DOHH2 (cell line): ENCODE results near the gene PEAK1.

Experiments
- H3F3A ChIP-seq: fragments of 200-600 bp; sonication (generic), shearing (Covaris generic); 2 replicates; pipeline ENCODE4 v1.6.0; 2016; ENCODE audit warnings: antibody characterized with exemption, mild to moderate bottlenecking; ENCODE audit not compliant: control insufficient read depth, insufficient read depth
- H3K27ac ChIP-seq: fragments of 200-600 bp; sonication (generic); 2 replicates; pipeline ENCODE4 v1.5.1; 2014; ENCODE audit warnings: low read depth, mild to moderate bottlenecking, low read length, moderate library complexity
- H3K27me3 ChIP-seq: fragments of 200-600 bp; sonication (generic); 2 replicates; pipeline ENCODE4 v1.6.1; 2014; ENCODE audit warnings: mild to moderate bottlenecking, low read length, mixed read lengths; ENCODE audit not compliant: control insufficient read depth
- H3K36me3 ChIP-seq: fragments of 200-600 bp; sonication (generic); 2 replicates; pipeline ENCODE4 v1.6.1; 2014; ENCODE audit warnings: mild to moderate bottlenecking, low read length, moderate library complexity, mixed read lengths; ENCODE audit not compliant: control insufficient read depth
- H3K4me1 ChIP-seq: fragments of 200-600 bp; sonication (generic); 2 replicates; pipeline ENCODE4 v1.6.1; 2014; ENCODE audit warnings: mild to moderate bottlenecking, low read length, mixed read lengths; ENCODE audit not compliant: control insufficient read depth
- H3K4me2 ChIP-seq: fragments of 200-600 bp; sonication (generic); 2 replicates; pipeline ENCODE4 v1.6.0; 2014; ENCODE audit warnings: mild to moderate bottlenecking, low read length, moderate library complexity
- H3K4me3 ChIP-seq: fragments of 200-600 bp; sonication (generic); 2 replicates; pipeline ENCODE4 v1.5.1; 2014; ENCODE audit warnings: mild to moderate bottlenecking, low read length, mixed read lengths
- H3K79me2 ChIP-seq: fragments of 200-600 bp; sonication (generic); 2 replicates; pipeline ENCODE4 v1.6.1; 2014; ENCODE audit warnings: mild to moderate bottlenecking, low read length, mixed read lengths; ENCODE audit not compliant: control insufficient read depth
- H3K9me2 ChIP-seq: fragments of 200-600 bp; sonication (generic); replicated peaks from 2 replicates; pipeline ENCODE4 v1.6.1; 2014; ENCODE audit warnings: mild to moderate bottlenecking, low read length, mixed read lengths; ENCODE audit not compliant: control insufficient read depth
- H3K9me3 ChIP-seq: fragments of 200-600 bp; sonication (generic); 2 replicates; pipeline ENCODE4 v1.6.1; 2014; ENCODE audit warnings: antibody characterized with exemption, low read length, mixed read lengths; ENCODE audit not compliant: control insufficient read depth, insufficient read depth
- H4K20me1 ChIP-seq: fragments of 200-600 bp; sonication (generic); 2 replicates; pipeline ENCODE4 v1.6.0; 2014; ENCODE audit warnings: low read depth, mild to moderate bottlenecking, antibody characterized with exemption, low read length, moderate library complexity; ENCODE audit not compliant: control insufficient read depth, insufficient read depth
- CTCF ChIP-seq: fragments of 200-600 bp; sonication (generic); IDR thresholded peaks from one replicate; pipeline ENCODE4 v1.5.1; 2014; ENCODE audit warnings: antibody characterized with exemption, mild to moderate bottlenecking, low read depth, low read length; ENCODE audit not compliant: poor library complexity, severe bottlenecking
- EZH2phosphoT487 ChIP-seq: fragments of 200-600 bp; sonication (generic); IDR thresholded peaks from 2 replicates; pipeline ENCODE4 v1.6.1; 2017; ENCODE audit warnings: borderline replicate concordance, mild to moderate bottlenecking, antibody characterized with exemption, low read length, moderate library complexity, mixed read lengths

PEAK1 gene

GRCh38 chr15:77333166-77333565 is 86.7 kb downstream of the PEAK1 start:
- TF ChIP-seq CTCF (no peak), EZH2phosphoT487 (no peak)
- Histone ChIP-seq H3K36me3 (no peaks in the 10 kb centered on the region), H4K20me1 (no peaks in the 10 kb centered on the region), H3F3A (no peaks in the 10 kb centered on the region), H3K27me3 (no peaks in the 10 kb centered on the region), H3K9me3 (no peaks in the 10 kb centered on the region), H3K27ac (no peak overlapping the region), H3K4me1 (no peaks in the 10 kb centered on the region), H3K4me3 (no peak overlapping the region), H3K79me2 (no peaks in the 10 kb centered on the region), H3K9me2 (no peaks in the 10 kb centered on the region), H3K4me2 (no peak overlapping the region)

- no peaks in the 10 kb centered on the region for H3K4me1 ChIP-seq
- no peaks in the 10 kb centered on the region for H3K9me3 ChIP-seq
- no peak overlapping the region for H3K27ac ChIP-seq
- H3K36me3 ChIP-seq = no peaks in the 10 kb centered on the region
- no peaks in the 10 kb centered on the region for H3K9me2 ChIP-seq
- no peaks in the 10 kb centered on the region for H4K20me1 ChIP-seq
- H3K4me2 ChIP-seq = no peak overlapping the region
- TF ChIP-seq CTCF (no peak), EZH2phosphoT487 (no peak)
- H3K79me2 ChIP-seq = no peaks in the 10 kb centered on the region
- H3K4me3 ChIP-seq = no peak overlapping the region
- no peaks in the 10 kb centered on the region for H3K27me3 ChIP-seq
- H3F3A ChIP-seq = no peaks in the 10 kb centered on the region
Observed at GRCh38 chr15:77329202-77329601, 90.7 kb downstream of the PEAK1 start.

GRCh38 chr15:77327844-77328529 is 91.9 kb downstream of the PEAK1 start:
- H3K4me1 ChIP-seq = no peaks in the 10 kb centered on the region
- H3K79me2 ChIP-seq = no peaks in the 10 kb centered on the region
- no peak overlapping the region for H3K27ac ChIP-seq
- H3K36me3 ChIP-seq = no peaks in the 10 kb centered on the region
- no peaks in the 10 kb centered on the region for H3F3A ChIP-seq
- H3K4me2 ChIP-seq = no peak overlapping the region
- no peaks in the 10 kb centered on the region for H3K9me3 ChIP-seq
- H3K9me2 ChIP-seq = no peaks in the 10 kb centered on the region
- no peak overlapping the region for H3K4me3 ChIP-seq
- H4K20me1 ChIP-seq = no peaks in the 10 kb centered on the region
- TF ChIP-seq EZH2phosphoT487 (no peak), CTCF (no peak)
- H3K27me3 ChIP-seq = no peaks in the 10 kb centered on the region
